ENCODE data around the gene ATP5ME.

DNA sequence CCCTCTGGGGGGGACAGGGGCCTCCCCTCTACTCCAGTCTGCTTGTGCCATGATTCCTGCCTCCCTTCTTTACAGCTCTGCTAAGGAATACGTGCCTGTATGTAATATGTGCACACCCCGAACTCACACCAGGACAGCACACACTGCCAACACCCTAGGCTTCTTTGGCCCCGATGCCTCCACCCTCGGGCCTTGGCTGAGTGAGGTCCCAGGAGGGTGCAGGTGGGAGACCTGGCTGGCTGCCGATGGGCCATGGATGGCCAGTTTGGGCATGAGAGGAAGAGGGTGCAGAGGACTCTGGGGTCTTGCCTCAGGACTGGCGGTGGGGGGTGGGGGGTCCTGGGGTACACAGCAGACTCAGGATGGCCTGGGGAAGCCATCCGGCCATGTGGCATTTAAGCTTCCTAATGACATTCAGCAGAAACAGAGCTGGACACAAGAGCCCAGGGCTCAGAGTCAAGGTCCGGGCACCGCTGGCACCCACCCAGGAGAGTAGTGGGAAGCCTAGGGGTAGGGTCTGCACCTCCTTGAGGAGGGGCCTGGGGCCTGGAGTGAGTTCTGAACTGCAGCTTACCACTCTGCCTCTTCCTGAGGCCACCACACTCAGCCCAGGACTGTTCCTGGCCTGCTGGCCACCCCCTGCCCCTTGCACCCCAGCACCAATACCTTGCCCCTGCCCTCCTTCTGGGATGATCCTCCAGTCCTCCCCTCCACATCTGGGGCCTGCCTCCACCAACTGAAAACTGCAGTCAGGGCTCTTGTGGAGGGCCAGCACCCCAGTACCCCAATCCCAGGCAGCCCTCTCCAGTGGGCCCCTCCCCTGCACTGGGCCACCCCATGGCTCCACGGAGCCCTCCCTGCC is 29.5 kb upstream of the ATP5ME start:
- TF ChIP-seq, protein P1, sequence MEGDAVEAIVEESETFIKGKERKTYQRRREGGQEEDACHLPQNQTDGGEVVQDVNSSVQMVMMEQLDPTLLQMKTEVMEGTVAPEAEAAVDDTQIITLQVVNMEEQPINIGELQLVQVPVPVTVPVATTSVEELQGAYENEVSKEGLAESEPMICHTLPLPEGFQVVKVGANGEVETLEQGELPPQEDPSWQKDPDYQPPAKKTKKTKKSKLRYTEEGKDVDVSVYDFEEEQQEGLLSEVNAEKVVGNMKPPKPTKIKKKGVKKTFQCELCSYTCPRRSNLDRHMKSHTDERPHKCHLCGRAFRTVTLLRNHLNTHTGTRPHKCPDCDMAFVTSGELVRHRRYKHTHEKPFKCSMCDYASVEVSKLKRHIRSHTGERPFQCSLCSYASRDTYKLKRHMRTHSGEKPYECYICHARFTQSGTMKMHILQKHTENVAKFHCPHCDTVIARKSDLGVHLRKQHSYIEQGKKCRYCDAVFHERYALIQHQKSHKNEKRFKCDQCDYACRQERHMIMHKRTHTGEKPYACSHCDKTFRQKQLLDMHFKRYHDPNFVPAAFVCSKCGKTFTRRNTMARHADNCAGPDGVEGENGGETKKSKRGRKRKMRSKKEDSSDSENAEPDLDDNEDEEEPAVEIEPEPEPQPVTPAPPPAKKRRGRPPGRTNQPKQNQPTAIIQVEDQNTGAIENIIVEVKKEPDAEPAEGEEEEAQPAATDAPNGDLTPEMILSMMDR (IDR thresholded peaks at IDR 0.05): no peak
- TF ChIP-seq POLR2A (IDR thresholded peaks at IDR 0.05): no peak

All from body of pancreas (tissue), 4 donors.